Fibroblast of peridontal ligament (primary cell): Measurements from ENCODE around the gene MRGPRD.
"Not testable (repeated sequence)": the region's sequence is repeated elsewhere in the genome, so short reads cannot be mapped to it uniquely, and the experiment has no call there.

ENCODE experiments used
- DNase-seq: peaks from one replicate; pipeline ENCODE4 v3.0.0-alpha.2; 2010; ENCODE audit errors: extremely low read depth

Gene MRGPRD

DNA sequence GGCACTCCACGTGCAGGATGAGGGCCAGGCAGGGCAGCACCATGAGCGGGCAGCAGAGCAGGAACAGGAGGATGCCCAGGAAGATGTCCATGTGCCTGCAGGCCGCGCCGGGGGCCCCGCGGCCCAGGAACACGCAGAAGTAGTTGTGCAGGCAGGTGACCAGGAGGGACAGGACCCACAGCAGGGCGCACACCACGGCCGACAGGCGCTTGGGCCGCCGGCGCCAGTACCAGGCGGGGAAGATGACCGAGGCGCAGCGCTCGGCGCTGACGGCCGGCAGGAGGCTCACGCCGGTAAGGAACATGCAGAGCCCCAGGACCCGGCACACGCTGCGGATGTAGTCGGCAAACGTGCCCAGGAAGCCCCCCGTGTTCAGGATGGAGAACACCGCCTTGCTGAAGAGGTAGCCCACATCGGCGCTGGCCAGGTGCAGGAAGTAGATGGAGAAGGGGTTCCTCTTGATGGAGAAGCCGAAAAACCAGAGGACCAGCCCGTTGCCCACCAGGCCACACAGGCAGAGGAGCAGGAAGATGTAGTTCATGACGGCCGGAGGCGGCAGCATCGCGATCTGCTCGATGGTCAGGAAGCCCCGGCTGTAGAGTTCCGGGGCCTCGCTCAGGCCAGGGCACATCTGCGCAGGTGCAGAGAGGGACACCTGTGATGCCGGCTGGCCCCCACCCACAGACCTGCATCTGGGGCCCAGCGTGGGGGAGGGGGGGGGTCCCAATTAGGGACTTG is 25.0 kb upstream of the MRGPRD start:
- no peak for DNase-seq

- DNase-seq: no peak
Observed at GRCh38 chr11:69005183-69005630, 24.4 kb upstream of the MRGPRD start.

GRCh38 chr11:69004411-69005182 is 23.8 kb upstream of the MRGPRD start:
- no peak for DNase-seq

DNA sequence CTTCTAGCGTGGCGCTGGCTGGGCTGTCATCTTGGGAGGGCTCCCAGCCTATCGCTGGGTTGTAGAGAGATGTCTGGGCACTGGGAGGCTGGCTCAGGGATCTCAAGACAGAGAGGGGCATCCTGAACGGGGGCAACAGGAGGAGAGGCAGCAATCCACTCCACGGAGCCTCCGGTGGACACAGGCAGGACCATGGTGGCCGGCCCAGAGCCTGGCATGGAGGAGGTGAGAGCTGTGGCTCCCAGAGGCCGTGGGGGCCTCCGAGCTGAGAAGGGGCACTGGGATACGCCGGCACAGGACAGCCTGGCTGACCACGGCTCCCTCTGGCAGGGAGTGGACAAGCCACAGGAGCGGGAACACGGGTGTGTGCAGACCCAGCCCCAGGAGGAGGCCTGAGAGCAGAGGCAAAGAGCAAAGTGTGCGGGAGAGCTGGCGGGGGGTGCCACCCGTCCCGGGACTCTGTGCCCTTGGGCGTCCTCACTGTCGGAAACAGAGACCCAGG is 23.1 kb upstream of the MRGPRD start:
- no peak for DNase-seq

GRCh38 chr11:69003301-69003865 is 22.6 kb upstream of the MRGPRD start:
- DNase-seq: no peak

GRCh38 chr11:69002570-69003231 is 21.9 kb upstream of the MRGPRD start:
- no peak for DNase-seq

- no peak for DNase-seq
Observed at GRCh38 chr11:69002110-69002569, 21.4 kb upstream of the MRGPRD start.

GRCh38 chr11:69001243-69002081 is 20.7 kb upstream of the MRGPRD start:
- no peak for DNase-seq

GRCh38 chr11:69000831-69001242 is 20.1 kb upstream of the MRGPRD start:
- peak; percentile 94 for DNase-seq

GRCh38 chr11:69000391-69000790 is 19.6 kb upstream of the MRGPRD start:
- no peak for DNase-seq

DNA sequence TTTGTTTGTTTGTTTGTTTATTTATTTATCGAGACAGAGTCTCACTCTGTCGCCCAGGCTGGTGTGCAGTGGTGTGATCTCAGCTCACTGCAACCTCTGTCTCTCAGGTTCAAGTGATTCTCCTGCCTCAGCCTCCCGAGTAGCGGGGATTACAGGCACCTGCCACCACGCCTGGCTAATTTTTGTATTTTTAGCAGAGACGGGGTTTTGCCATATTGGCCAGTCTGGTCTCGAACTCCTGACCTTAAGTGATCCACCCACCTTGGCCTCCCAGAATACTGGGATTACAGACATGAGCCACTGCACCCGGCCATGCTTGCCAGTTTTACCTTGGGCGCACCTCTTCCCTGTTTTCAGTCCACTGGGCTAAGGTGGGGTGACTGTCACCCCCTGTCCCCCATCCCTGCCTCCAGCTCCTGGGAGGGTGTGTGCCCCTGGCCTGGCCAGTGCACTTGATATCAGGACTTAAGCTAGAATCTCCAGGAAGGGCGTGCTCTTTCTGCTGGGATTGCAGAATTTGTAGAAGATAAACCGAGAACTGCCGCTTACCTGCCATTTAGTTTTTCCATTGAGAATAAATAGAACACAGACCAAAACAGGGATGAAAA is 19.1 kb upstream of the MRGPRD start:
- DNase-seq: not testable (repeated sequence)

- DNase-seq: no peak
Observed at GRCh38 chr11:68999093-68999747, 18.4 kb upstream of the MRGPRD start.

GRCh38 chr11:68998390-68998911 is 17.7 kb upstream of the MRGPRD start:
- no peak for DNase-seq

- DNase-seq: no peak
Observed at GRCh38 chr11:68997995-68998348, 17.2 kb upstream of the MRGPRD start.

DNA sequence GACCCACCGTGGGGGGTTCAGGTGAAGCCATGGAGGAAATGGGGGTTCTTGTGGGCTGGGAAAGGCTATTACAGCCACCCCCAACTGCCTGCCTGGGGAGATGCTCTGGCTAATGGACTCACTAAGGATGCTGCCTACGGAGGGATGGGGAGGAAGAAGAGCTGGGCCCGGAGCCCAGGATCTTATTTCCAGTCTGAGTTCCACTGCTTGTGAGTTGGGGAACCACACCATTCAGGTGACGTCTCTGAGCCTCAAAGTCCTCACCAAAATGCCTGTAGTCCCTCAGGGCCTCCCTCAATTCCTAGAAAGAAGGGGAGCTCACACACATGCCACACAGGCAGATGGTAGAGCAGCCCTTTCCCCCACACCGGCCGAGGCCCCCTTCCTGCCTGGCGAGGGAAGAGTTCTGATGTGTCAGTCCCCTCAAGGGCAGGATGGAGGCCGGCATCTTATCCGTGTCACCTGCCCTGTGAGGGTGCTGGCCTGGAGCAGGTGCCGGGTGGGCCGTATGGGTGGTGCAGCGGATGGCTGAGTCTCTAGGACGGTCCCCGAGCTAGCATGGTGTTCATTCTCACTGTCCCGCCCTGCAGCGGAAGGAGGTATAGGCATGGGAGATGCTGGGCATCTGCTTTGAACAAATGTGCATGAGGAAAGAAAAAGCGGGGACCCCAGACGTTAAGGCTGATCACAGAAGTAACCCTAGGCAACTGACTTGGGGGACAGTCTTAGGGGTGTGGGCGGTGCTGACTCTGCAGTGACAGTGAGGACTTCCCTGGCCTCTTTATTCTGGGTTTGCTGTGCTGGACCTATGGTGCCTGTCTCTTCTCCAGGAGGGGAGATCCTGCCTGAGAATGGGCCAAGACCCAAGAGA is 16.6 kb upstream of the MRGPRD start:
- no peak for DNase-seq

GRCh38 chr11:68996376-68997123 is 15.8 kb upstream of the MRGPRD start:
- DNase-seq: no peak

- DNase-seq: no peak
Observed at GRCh38 chr11:68994894-68995285, 14.1 kb upstream of the MRGPRD start.
